Measurements from ENCODE around the gene DGLUCY.
"Not testable (repeated sequence)": the region's sequence is repeated elsewhere in the genome, so short reads cannot be mapped to it uniquely, and the experiment has no call there.

Gene DGLUCY

DNA sequence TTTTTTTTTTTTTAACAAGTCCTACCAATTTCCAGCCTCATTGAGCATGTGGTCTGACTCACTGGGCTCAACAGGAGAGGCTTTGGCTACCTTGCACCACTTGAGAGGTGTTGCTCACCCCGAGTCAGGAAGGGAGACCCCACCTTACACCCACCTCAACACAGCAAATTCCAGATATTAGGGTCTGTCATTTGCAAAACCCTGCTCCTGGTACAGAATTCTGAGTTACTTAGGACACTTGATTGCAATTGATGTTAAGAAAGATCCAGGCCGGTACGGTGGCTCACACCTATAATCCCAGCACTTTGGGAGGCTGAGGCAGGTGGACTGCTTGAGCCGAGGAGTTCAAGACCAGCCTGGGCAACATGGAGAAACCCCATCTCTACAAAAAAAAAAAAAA, 14.1 kb downstream of the DGLUCY start:
- Histone ChIP-seq H3K4me3 (no peak overlapping the region), H3K27ac (peak overlapping the region in 5 of 21 experiments; percentile 11 to 67 (median 40))

DNA sequence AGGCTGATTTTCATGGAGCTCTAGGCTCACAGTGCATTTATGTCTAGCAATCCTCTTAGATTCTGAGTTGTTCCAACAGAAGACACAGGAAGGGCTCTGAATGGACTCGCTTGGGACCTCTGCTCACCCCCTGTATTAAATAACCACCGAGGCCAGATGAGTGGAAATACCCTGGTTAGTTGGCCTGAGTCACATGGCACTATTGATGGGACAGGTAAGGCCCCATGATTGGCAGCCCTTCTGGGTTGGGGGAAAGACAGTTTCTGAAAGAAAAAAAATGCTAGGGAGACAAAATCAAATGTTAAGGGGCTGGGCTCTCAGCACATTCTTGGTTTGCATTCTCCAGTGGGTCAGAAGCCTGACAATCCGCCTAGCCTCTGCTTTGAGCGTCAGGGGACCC, 14.8 kb downstream of the DGLUCY start:
- H3K27ac ChIP-seq: peak overlapping the region in 2 of 21 experiments; percentile 16 to 22
- H3K4me3 ChIP-seq: no peak overlapping the region

DNA sequence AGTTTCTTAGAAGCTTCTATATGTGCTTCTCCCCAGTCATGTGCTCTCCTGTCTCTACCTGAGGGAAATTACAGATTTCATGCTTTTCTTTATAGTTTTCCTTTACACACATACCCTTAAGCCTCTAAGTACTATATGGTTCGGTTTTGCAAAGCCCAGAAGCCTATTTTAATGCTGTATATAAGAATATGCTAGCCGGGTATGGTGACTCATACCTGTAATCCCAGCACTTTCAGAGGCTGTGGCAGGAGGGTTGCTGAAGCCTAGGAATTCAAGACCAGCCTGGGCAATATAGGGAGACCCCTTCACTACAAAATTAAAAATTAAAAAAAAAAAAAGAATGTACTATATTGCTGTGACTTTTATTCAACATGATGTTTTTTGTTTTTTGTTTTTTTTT, 15.4 kb downstream of the DGLUCY start:
- no peak overlapping the region for H3K4me3 ChIP-seq
- H3K27ac ChIP-seq: no peak overlapping the region

DNA sequence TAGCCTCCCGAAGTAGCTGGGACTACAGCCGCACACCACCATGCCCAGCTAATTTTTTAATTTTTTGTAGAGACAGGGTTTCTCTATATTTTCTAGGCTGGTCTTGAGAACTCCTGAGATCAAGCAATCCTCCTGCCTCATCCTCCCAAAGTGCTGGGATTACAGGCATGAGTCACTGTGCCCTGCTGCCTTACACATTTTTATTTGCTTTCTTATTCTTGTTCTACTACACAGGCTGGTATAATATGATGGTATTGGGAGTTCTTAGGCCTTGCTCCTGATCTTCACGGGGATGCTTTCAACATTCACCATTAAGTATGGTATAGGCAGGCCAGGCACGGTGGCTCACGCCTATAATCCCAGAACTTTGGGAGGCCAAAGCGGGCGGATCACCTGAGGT, 21.2 kb downstream of the DGLUCY start:
- no peak overlapping the region for H3K4me3 ChIP-seq
- H3K27ac ChIP-seq: no peak overlapping the region

DNA sequence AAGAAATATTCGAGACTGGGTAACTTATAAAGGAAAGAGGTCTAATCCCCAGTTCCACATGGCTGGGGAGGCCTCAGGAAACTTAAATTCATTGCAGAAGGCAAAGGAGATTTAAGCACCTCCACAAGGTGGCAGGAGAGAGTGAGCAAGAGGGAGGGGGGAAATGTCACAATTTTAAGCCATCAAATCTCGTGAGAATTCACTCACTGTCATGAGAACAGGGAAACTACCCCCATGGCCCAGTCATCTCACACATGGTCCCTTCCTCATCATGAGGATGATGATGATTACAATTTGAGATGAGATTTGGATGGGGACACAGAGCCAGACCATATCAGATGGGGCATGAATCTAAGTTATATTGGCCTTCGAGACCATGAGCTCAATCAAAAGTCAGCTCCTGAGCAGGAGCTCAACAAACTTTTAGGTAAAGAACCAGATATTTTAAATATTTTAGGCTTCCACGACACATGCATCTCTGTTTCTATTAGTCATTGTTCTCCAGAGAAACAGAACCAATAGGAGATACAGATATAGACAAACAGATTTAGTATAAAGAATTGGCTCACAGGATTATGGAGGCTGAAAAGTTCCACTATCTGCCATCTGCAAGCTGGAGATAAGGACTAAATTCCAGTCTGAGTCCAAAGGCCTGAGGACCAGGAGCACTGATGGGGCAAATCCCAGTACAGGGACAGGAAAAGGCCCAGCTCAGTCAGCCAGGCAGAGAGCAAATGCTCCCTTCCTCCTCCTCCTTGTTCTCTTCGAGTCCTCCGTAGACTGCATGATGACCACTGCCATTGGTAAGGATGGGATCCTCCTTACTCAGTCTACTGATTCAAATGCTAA, 24.9 kb downstream of the DGLUCY start:
- Histone ChIP-seq H3K27ac (no peak overlapping the region), H3K4me3 (no peak overlapping the region)

DNA sequence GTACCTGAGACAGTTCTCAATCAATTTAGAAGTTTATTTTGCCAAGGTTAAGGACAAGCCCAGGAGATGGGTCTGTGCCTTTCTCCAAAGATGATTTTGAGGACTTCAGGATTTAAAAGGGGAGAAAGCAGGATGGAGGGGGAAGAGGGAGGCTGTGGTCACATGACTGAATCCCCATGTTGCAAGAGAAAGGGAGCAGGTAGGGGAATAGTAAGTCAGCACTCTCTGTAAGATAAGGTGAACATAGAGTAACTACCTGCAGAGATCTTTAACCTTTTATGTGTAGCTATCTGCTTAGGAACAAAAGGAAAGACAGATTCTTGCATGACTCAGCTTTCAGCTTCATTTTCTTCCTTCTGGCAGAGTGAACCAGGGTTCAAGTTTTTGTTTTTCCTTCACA, 25.9 kb downstream of the DGLUCY start:
- Histone ChIP-seq H3K27ac (no peak overlapping the region), H3K4me3 (no peak overlapping the region)

DNA sequence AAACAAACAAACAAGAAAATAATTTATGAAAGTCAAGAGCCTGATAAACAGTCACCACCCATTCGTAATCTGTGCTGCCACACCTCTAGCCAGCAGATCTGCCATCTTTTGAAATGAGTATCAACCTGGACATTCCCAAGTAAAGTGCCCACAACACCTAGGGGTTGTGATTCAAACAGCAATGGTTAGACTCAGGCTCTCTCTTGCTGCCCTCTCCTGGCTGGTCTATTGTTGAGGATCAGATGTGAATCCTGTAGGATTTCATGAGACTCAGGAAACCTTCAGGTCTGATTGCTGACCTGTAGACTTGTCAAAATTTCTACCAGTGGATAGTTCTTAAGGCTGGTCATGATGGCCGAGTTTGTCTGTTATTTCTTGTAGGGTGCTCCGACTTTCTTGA, 26.8 kb downstream of the DGLUCY start:
- H3K4me3 ChIP-seq: no peak overlapping the region
- no peak overlapping the region for H3K27ac ChIP-seq

DNA sequence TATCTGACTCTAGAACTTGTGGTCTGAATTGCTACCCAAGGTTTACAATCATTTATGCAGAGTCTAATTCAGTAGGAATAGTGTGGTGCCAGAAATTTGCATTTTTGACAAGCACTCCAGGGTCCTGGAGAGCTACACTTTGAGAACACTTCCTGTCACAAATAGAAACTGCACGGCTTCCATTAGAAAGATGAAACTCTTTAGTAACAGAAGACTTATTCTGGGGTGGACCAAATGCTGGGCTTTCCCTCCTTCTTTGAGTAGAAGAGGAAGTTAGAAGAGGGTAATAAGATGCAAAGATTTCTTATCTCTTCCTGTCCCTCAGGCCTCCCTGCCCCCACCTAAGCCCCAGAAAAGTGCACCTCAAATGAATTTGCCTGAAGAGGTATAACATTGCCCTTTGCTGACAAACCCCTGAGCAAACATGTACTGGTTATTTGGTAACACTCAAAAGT, 28.4 kb downstream of the DGLUCY start:
- peak overlapping the region in 2 of 21 experiments; percentile 29 to 44 for H3K27ac ChIP-seq

DNA sequence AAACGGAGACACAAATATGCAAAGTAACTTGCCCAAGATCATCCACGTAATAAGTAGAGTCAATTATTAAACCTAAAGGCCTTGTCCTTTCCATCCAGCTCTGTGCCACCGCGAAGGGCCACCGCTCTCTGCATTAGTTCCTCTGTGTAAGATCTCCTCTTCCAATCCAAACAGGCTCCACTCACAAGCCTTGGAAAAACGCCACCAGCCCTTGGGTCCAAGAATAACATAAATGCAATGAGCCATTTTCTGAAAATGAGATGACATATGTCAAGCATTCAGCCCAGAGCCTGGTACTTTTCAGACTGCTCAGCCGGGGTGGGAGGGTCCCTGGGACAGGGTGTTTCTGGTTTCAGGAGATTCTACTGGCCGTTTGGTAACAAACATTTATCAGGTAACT, 30.0 kb downstream of the DGLUCY start:
- Histone ChIP-seq H3K4me3 (no peak overlapping the region), H3K27ac (peak overlapping the region in 7 of 21 experiments; percentile 13 to 62 (median 25))

More for the DNA sequence above, 28.4 kb downstream of the DGLUCY start:
- H3K4me3 ChIP-seq: no peak overlapping the region

DNA sequence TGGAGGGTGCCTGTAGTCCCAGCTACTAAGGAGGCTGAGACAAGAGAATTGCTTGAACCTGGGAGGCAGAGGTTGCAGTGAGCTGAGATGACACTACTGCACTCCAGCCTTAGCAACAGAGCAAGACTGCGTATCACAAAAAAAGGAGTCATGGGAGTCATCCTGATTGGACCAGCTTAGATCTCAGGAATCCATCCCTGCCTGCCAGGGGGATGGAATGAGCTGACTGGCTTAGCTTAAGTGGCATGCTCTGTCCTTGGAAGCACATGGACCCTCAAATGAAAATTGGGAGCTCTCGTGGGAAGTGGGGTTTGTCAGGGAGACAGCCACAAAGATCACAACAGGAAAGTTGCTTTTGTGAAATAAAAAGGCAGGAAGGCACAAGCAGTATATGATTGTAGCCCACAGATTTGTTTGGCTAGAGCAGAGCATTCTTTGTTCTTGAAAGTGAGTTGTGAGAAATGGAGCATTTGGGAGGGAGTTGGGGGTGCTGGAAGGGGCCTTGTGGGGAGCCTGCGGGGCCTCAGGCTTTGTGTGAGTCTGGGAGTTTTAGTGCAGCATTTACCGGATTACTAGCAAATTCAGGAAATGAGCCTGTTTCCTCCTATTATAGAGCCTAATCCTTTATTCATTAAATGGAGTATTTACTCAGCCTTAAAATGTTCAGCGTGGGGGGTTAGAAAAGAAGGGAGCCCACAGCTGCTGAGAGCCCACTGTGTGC, 30.7 kb downstream of the DGLUCY start:
- Histone ChIP-seq H3K4me3 (no peak overlapping the region), H3K27ac (peak overlapping the region in 9 of 21 experiments; percentile 5 to 62 (median 25))

DNA sequence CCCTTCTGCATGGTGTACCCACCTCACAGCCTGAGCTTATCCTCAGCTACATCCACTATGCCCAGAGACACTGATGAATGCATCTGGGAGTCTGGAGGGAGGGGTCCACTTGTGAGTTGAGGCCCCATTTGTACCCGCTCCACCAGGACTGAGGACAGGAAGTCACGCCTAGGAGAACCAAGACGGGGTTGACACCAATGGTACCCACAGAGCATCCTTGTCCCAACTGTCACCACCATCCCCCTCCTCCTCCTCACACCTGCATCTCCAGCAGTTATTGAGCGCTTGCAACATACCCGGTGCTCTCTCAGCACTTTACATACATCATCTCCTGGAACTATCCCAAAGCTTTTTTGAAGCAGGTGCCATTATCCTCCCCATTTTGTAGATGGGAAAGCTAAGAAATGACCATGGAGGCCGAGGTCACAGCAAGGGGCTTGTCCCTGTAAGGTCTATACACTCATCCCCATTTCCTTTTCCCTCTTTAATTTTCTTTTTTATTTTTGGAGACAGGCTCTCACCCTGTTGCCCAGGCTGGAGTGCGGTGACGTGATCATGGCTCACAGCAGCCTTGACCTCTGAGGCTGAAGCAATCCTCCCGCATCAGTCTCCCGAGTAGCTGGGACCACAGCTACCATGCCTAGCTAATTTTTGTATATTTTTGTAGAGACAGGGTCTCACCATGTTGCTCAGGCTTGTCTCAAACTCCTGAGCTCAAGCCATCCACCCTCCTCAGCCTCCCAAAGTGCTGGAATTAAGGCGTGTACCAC, 31.7 kb downstream of the DGLUCY start:
- peak overlapping the region in 1 of 21 experiments; percentile 10 for H3K27ac ChIP-seq
- no peak overlapping the region for H3K4me3 ChIP-seq

DNA sequence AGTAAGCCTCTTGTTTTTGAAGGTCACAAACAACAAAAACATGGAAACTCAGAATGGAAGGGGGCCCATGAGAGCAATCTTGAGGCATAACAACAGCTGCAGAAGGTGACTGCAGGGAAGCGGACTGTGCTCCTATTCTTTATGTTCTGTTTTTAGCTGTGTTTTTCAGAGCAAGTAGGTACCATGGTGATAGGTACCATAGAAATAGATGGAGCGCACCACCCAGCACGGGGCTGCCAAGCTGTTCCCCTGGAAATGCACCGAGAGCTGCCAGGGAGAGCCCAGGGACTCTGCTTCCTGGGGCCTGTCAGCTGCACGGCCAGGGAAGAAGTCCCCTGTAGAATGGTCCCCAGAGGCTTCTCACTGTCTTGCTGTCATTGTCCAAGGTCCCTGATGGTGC, 32.8 kb downstream of the DGLUCY start:
- Histone ChIP-seq H3K4me3 (no peak overlapping the region), H3K27ac (peak overlapping the region in 1 of 21 experiments; percentile 8)

DNA sequence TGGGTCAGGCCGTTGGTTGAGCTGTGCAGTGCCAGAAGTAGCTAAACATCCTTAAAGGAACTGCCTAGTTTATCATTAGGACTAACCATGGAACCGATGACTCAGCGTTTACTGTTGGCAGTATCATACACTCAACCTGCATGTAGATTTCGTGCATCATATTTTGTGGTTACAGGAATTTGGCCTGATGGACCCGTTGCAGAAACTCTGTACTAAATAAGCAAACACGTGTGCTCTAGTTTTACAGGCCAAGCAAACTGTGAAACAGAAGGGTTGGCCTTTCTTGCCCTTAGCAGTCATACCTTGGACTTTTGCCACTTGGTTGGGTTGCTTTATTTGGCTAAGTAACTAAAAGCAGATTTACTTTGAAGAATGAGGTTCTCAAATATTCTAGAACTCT, 35.6 kb downstream of the DGLUCY start:
- no peak overlapping the region for H3K4me3 ChIP-seq
- peak overlapping the region in 3 of 21 experiments; percentile 42 to 43 (median 43) for H3K27ac ChIP-seq

DNA sequence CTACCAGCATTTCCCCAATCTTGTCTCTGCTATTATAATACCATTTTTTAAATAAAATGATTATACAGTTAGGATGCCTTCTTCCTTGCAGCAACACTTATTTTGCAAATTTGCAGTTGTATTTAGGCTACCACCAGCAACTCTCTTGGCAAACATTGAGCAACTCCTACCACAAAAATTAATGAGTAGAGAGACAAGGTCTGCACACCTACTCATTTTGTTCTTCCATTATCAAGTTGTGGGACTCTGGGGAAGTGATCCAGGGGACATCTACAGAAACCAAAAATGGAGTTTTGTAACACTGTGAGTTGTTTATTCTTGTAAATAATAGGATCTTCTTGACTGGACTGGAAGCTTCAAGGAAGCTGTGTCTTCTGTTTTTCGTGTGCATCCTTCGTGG, 38.6 kb downstream of the DGLUCY start:
- H3K4me3 ChIP-seq: no peak overlapping the region
- no peak overlapping the region for H3K27ac ChIP-seq

DNA sequence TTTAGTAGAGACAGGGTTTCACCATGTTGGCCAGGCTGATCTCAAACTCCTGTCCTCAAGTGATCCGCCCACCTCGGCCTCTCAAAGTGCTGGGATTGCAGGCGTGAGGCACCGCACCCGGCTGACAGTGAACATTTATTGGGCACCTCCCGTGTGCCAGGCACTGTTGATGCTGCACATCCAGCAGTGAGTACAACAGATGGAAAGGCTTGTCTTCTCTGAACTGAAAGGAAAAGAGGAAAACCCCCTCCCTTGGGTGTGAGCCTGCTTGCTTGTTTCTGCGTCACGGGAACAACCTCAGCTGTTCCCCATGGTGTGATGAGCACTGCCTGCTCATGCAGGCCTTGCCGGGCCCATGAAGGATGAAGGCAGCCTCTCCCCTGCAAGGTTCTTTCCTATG, 39.5 kb downstream of the DGLUCY start:
- Histone ChIP-seq H3K4me3 (no peak overlapping the region), H3K27ac (no peak overlapping the region)

DNA sequence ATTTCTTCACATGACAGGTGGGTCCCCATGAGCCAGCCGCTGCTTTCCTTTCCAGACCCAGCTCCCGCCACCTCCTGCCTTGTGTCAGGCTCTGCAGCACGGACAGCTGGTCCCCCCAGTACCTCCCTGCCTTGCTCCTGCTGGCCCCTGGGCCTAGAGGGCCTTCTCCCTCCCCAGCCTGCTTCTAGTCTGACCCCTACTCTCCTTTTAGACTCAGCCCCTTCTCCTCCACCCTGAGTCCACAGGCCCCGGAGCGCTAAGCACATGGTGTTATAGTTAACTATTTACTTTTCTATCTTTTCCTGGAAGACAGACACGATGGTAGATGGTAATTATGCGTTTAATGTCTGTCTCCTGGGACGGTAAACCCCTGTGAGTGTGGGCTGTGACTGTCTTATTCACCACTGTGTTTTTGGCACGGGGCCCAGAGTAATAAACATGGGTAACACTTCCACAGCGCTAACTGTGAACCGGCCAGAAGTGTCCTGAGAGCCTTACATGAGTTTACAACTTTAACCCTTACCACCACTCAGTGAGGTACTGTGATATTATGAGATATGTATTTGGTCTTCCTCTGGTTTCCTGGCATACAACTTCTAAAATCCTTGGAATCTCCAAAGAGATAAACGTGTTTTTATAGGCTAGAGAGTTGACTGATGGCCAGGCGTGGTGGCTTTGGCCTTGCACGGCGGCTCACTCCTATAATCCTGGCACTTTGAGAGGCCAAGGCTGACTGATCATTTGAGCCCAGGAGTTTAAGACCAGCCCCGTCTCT, 41.2 kb downstream of the DGLUCY start:
- Histone ChIP-seq H3K4me3 (no peak overlapping the region), H3K27ac (no peak overlapping the region)

DNA sequence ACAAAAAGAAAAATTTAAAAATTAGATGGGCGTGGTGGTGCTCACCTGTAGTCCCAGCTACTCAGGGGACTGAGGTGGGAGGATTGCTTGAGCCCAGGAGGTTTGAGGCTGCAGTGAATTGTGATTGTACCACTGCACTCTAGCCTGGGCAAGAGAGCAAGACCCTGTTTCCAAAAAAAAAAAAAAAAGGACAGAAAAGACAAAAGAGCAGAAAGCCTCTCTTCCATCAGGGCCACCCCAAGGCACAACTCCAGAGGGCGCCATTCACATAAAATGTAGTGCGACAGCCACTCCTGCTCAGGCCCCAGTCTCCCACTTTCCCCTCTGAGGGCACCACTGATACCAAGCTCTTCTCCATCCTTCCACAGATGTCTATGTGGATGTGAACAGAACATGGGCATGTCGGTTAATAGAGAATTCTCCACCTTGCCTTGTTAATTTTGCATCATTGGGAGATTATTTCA, 41.8 kb downstream of the DGLUCY start:
- Histone ChIP-seq H3K4me3 (no peak overlapping the region), H3K27ac (no peak overlapping the region)

DNA sequence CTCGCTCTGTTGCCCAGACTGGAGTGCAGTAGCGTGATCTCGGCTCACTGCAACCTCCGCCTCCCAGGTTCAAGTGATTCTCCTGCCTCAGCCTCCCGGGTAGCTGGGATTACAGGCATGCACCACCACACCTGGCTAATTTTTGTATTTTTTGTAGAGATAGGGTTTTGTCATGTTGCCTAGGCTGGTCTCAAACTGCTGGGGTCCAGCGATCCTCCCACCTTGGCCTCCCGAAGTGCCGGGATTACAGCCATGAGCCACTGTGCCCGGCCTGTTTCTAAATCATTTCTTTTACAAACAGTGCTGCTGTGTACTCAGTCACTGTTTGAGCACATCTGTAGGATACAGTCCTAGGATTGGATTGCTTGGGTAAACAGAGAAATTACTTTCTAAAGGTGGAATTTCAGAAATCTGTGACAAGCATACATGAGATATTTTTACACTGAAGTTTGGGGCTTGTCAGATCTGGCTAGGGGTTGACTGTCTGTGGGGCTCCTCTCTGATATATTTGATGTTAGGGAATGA, 42.3 kb downstream of the DGLUCY start:
- H3K4me3 ChIP-seq, H3K27ac ChIP-seq: not testable (repeated sequence)

DNA sequence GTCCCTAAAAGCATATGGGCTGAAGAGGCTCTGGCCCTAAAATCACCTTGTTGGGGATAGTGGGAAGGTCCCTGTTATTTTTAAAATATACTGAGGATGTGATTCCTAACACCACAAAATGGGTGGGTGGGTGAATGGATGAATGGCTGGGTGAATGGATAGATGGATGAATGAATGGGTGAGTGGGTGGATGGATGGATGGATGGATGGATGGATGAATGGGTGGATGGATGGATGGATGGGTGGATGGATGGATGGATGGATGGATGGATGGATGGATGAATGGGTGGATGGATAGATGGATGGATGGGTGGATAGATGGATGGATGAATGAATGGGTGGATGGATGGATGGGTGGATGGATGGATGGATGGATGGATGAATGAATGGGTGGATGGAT, 43.0 kb downstream of the DGLUCY start:
- H3K27ac ChIP-seq, H3K4me3 ChIP-seq: not testable (repeated sequence)
